ENCODE results near the gene SAMD13. TPM values are rescaled to one million over a fixed set of nuclear protein-coding genes. Genes with fewer than 3 reads are reported as not detected.

The SAMD13 gene
- total RNA-seq, 1 experiment from 2014 or later: 2.2 TPM

DNA sequence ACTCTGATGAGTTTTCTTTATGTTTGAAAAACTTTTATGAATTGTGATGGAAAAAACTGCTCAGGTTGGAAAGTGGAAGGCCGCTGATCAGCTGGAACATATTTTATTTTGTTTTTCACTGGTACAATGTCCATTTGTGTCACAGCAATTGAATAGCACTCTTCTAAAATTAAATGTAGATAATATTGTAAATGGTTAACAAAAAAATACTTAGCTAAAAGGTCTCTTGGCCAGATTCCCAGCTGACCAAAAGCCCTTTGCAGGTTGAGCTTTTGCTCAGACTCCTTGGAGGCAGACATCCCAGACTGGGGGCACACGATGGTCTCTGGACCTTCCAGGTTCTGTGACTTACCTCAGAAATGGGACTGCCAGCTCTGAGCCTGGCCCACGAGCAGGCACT, 26.3 kb downstream of the SAMD13 start:
- H3K4me1 ChIP-seq (ENCODE audit: control insufficient read depth, insufficient read depth, low read length): no peaks in the 10 kb centered on the region
- no peaks in the 10 kb centered on the region for H3K27me3 ChIP-seq (ENCODE audit: control insufficient read depth, insufficient read depth, low read length)
- BruUV-seq (replicated peaks): no TSS peak
- POLR2A ChIA-PET: no interaction called here
- no peak overlapping the region for H3K27ac ChIP-seq (ENCODE audit: low read length)
- intact Hi-C loops (cut with micrococcal nuclease; ENCODE audit: unreplicated experiment) (no loop called here), in situ Hi-C loops (cut with HindIII; ENCODE audit: low pct_unique_long_range_greater_than_20kb, low sequenced_read_pairs) (no loop called here)
- CTCF ChIA-PET: no interaction called here
- DNase-seq (ENCODE audit: low read depth, low spot score) (no peak), ATAC-seq (no peak)
- no peak for TF ChIP-seq SIN3A (IDR thresholded peaks at IDR 0.05; ENCODE audit: borderline replicate concordance, insufficient read depth, low read depth, low read length)
- TF ChIP-seq, protein P1, sequence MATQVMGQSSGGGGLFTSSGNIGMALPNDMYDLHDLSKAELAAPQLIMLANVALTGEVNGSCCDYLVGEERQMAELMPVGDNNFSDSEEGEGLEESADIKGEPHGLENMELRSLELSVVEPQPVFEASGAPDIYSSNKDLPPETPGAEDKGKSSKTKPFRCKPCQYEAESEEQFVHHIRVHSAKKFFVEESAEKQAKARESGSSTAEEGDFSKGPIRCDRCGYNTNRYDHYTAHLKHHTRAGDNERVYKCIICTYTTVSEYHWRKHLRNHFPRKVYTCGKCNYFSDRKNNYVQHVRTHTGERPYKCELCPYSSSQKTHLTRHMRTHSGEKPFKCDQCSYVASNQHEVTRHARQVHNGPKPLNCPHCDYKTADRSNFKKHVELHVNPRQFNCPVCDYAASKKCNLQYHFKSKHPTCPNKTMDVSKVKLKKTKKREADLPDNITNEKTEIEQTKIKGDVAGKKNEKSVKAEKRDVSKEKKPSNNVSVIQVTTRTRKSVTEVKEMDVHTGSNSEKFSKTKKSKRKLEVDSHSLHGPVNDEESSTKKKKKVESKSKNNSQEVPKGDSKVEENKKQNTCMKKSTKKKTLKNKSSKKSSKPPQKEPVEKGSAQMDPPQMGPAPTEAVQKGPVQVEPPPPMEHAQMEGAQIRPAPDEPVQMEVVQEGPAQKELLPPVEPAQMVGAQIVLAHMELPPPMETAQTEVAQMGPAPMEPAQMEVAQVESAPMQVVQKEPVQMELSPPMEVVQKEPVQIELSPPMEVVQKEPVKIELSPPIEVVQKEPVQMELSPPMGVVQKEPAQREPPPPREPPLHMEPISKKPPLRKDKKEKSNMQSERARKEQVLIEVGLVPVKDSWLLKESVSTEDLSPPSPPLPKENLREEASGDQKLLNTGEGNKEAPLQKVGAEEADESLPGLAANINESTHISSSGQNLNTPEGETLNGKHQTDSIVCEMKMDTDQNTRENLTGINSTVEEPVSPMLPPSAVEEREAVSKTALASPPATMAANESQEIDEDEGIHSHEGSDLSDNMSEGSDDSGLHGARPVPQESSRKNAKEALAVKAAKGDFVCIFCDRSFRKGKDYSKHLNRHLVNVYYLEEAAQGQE (IDR thresholded peaks at IDR 0.05; ENCODE audit: insufficient read depth in 1 of 2, low read depth in 2 of 2, low read length in 1 of 2): no peak
- TF ChIP-seq TCF7L2 (IDR thresholded peaks at IDR 0.05; ENCODE audit: low read depth, low read length): no peak
- TF ChIP-seq, protein P2, sequence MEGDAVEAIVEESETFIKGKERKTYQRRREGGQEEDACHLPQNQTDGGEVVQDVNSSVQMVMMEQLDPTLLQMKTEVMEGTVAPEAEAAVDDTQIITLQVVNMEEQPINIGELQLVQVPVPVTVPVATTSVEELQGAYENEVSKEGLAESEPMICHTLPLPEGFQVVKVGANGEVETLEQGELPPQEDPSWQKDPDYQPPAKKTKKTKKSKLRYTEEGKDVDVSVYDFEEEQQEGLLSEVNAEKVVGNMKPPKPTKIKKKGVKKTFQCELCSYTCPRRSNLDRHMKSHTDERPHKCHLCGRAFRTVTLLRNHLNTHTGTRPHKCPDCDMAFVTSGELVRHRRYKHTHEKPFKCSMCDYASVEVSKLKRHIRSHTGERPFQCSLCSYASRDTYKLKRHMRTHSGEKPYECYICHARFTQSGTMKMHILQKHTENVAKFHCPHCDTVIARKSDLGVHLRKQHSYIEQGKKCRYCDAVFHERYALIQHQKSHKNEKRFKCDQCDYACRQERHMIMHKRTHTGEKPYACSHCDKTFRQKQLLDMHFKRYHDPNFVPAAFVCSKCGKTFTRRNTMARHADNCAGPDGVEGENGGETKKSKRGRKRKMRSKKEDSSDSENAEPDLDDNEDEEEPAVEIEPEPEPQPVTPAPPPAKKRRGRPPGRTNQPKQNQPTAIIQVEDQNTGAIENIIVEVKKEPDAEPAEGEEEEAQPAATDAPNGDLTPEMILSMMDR (IDR thresholded peaks at IDR 0.05): no peak
- no peak for TF ChIP-seq POLR2AphosphoS5 (IDR thresholded peaks at IDR 0.05; ENCODE audit: low read depth, low read length)
- no peak overlapping the region for H3K4me3 ChIP-seq (ENCODE audit: low read depth in 2 of 2, low read length in 2 of 2)
- peaks cover 4% of the 10 kb centered on the region; the same call in 1 of the 2 replicates for H3K9me3 ChIP-seq (ENCODE audit: control insufficient read depth, insufficient read depth, low read depth, low read length)
- no peaks in the 10 kb centered on the region for H3K36me3 ChIP-seq (ENCODE audit: control insufficient read depth, insufficient read depth, low read length)

DNA sequence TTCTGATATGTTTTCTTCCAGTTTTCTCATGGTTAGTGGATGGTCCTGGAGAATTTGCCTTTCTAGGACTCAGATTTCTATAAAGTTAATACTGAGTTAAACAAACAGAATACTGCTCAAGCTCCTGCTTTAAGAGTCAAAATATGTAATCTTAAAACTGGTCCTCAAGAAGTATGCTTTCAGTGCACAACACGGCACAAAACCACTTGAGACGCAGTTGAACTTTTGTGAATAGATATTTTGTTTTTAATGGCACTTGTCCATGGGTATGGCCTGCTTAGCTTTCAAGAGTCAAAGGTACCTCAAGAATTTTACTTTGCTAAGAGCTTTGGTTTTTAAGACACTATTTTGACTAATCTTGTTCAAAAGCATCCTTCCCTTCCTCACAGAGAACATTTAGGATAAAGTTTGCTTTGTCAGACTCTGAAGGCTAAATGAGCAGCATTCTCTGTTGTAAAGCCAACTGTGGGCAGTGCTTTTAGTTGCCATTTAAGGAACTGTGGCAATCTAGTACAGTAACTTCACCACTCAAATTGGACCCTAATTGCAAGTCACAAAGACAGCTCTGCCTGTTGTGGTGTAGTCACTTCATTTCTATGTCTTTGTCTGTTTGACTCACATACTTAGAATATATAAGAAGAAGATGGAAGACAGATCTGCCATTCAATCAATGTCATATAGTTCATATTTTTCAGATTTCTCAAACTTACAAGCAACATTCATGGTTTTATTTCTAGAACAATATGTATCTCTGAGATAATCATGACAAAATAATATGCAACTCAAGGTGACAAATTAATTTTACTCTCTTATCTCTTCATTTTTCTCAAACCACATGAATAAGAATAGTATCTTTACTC, 28.8 kb downstream of the SAMD13 start:
- intact Hi-C loops (cut with micrococcal nuclease; ENCODE audit: unreplicated experiment): no loop called here
- CTCF ChIA-PET: no interaction called here
- H3K27ac ChIP-seq (ENCODE audit: low read length): no peak overlapping the region

More for the DNA sequence above, 28.8 kb downstream of the SAMD13 start:
- Histone ChIP-seq H3K27me3 (ENCODE audit: control insufficient read depth, insufficient read depth, low read length) (no peaks in the 10 kb centered on the region), H3K9me3 (ENCODE audit: control insufficient read depth, insufficient read depth, low read depth, low read length) (peaks cover 4% of the 10 kb centered on the region; the same call in 1 of the 2 replicates), H3K36me3 (ENCODE audit: control insufficient read depth, insufficient read depth, low read length) (no peaks in the 10 kb centered on the region), H3K4me1 (ENCODE audit: control insufficient read depth, insufficient read depth, low read length) (no peaks in the 10 kb centered on the region), H3K4me3 (ENCODE audit: low read depth in 2 of 2, low read length in 2 of 2) (no peak overlapping the region)
- DNase-seq (ENCODE audit: low read depth, low spot score) (no peak), ATAC-seq (no peak)
- in situ Hi-C loops (cut with HindIII; ENCODE audit: low pct_unique_long_range_greater_than_20kb, low sequenced_read_pairs): no loop called here
- POLR2A ChIA-PET: interaction anchor here (0.6 kb wide), 1 partner anchor 417 kb away, joined by 7 read pairs; no protein-coding TSS in a partner anchor
- no TSS peak for BruUV-seq (replicated peaks)
- TF ChIP-seq, protein P2 (IDR thresholded peaks at IDR 0.05): no peak
- TF ChIP-seq, protein P1 (IDR thresholded peaks at IDR 0.05; ENCODE audit: insufficient read depth in 1 of 2, low read depth in 2 of 2, low read length in 1 of 2): no peak
- TF ChIP-seq SIN3A (IDR thresholded peaks at IDR 0.05; ENCODE audit: borderline replicate concordance, insufficient read depth, low read depth, low read length): no peak

All from Panc1 (cell line).